Kidney (tissue), 14 donors: ENCODE data around the gene CHPF2. TPM values are rescaled to one million over a fixed set of nuclear protein-coding genes. Genes with fewer than 3 reads are reported as not detected.

Experiments
- DNase-seq, 5 donors: peaks; one replicate each; pipeline ENCODE4 v3.0.0-alpha.2; 2013 to 2020
- FAIRE-seq: peaks from 2 replicates; lab custom pipeline; 2012; peaks lifted over from hg19 to GRCh38; lab: Jason Lieb, UNC
- H3K27ac ChIP-seq, 2 donors: one replicate each; pipeline ENCODE4 v1.7.0; 2013; ENCODE audit warnings: low read depth in 2 of 2, low read length in 2 of 2, inconsistent platforms in 1 of 2
- H3K27me3 ChIP-seq: one replicate; pipeline ENCODE4 v1.7.1; 2013; ENCODE audit warnings: low read length, inconsistent platforms; ENCODE audit not compliant: control insufficient read depth, insufficient read depth
- H3K36me3 ChIP-seq, 3 donors: one replicate each; pipeline versions ENCODE4 v1.7.0 to v1.7.1; 2013; ENCODE audit warnings: low read length in 3 of 3, control low read depth in 1 of 3, inconsistent platforms in 1 of 3; ENCODE audit not compliant: insufficient read depth in 3 of 3, control insufficient read depth in 2 of 3
- H3K4me1 ChIP-seq, 3 donors: one replicate each; pipeline versions ENCODE4 v1.7.0 to v1.7.1; 2013; ENCODE audit warnings: low read length in 3 of 3, inconsistent platforms in 1 of 3, low read depth in 1 of 3; ENCODE audit not compliant: control insufficient read depth in 2 of 3, insufficient read depth in 2 of 3
- H3K4me3 ChIP-seq, 3 donors: one replicate each; pipeline versions ENCODE4 v1.7.0 to v1.8.1; 2013; ENCODE audit warnings: low read length in 3 of 3, control low read depth in 1 of 3, inconsistent platforms in 1 of 3
- H3K9ac ChIP-seq, 3 donors: one replicate each; pipeline versions ENCODE4 v1.7.0 to v1.7.1; 2013; ENCODE audit warnings: low read length in 3 of 3, control low read depth in 1 of 3, inconsistent platforms in 1 of 3
- H3K9me3 ChIP-seq, 3 donors: one replicate each; pipeline versions ENCODE4 v1.7.0 to v1.7.1; 2013; ENCODE audit warnings: low read length in 3 of 3, control low read depth in 1 of 3, inconsistent platforms in 1 of 3; ENCODE audit not compliant: control insufficient read depth in 2 of 3, insufficient read depth in 1 of 3
- intact Hi-C: fragments of 100-400 bp; cut with DNase I; formaldehyde crosslinking; loops from one replicate; pipeline ENCODE4 v1.11.1; 2022
- polyA plus RNA-seq: library from polyadenylated mRNA; stranded (reverse); fragments of 350-450 nt; fragmentation: Illumina TruSeq; extraction: RNeasy Lipid Tissue Mini Kit (QIAGEN cat#74804); gene quantifications from one replicate; pipeline ENCODE4 v1.2.3, GENCODE V29; 2014; ENCODE audit warnings: low read depth, low replicate concordance; ENCODE audit not compliant: insufficient read depth
- total RNA-seq: library from RNA; stranded (reverse); fragmentation: NEBNext Ultra II Directional; extraction: Animal tissue kit (Norgen Biotek cat#: 25700); gene quantifications from one replicate; pipeline ENCODE4 v1.2.1, GENCODE V29; 2021
- TF ChIP-seq, protein P1 (sequence below): IDR thresholded peaks from 3 replicates; pipeline ENCODE4 v1.5.1; 2012; ENCODE audit warnings: mild to moderate bottlenecking, moderate library complexity, borderline replicate concordance; ENCODE audit not compliant: insufficient read depth; ENCODE audit errors: extremely low read depth
- donor health status: control.
- donor health status: control.
- donor health status: control.
- donor health status: control.
- donor health status: control.
- donor health status: DM: yes; HTN: yes; CAD: no.
- donor health status: Normal renal cell carcinoma (clear cell type).

The CHPF2 gene
- total and polyA plus RNA-seq, 2 donors from 2014 or later = 15.6 to 45.2 TPM

DNA sequence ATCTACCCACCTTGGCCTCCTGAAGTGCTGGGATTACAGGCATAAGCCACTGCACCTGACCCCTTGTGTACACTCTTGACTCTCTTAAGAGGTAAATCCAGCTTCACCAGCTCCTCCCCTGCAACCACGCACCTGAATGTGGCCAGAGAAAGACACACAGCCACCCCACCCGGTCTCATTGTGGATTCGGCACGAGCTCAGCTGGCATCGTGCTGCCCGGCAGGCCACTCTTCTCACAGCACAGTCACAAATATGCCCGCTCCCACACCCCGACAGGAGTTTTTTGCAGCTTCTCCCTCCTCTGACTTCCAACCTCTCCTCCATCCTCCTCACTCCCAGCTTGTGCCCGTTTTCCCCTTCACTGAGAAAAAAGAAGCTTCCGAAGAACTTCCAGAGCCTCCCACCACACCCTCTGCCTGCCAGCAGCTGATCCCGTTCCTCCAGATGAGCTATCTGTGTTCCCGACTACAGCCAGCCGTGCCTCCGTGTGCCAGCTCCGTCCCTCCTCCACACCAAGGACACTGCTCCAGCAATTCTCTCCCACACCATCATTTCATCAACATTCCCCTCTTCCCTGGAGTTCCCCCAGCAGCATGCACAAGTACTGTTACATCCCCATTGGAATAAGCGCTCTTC, 24.2 kb downstream of the CHPF2 start:
- no peaks in the 10 kb centered on the region for H3K36me3 ChIP-seq
- intact Hi-C loops = no loop called here
- H3K9me3 ChIP-seq = no peaks in the 10 kb centered on the region
- FAIRE-seq = no peak
- peaks cover 0 to 12% (median 0%) of the 10 kb centered on the region in 3 donors for H3K4me1 ChIP-seq
- peak in 1 of 5 donors; percentile 35 for DNase-seq
- no peak overlapping the region for H3K4me3 ChIP-seq
- H3K27ac ChIP-seq = no peak overlapping the region
- TF ChIP-seq, protein P1, sequence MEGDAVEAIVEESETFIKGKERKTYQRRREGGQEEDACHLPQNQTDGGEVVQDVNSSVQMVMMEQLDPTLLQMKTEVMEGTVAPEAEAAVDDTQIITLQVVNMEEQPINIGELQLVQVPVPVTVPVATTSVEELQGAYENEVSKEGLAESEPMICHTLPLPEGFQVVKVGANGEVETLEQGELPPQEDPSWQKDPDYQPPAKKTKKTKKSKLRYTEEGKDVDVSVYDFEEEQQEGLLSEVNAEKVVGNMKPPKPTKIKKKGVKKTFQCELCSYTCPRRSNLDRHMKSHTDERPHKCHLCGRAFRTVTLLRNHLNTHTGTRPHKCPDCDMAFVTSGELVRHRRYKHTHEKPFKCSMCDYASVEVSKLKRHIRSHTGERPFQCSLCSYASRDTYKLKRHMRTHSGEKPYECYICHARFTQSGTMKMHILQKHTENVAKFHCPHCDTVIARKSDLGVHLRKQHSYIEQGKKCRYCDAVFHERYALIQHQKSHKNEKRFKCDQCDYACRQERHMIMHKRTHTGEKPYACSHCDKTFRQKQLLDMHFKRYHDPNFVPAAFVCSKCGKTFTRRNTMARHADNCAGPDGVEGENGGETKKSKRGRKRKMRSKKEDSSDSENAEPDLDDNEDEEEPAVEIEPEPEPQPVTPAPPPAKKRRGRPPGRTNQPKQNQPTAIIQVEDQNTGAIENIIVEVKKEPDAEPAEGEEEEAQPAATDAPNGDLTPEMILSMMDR = no peak
- no peaks in the 10 kb centered on the region for H3K27me3 ChIP-seq
- H3K9ac ChIP-seq = no peak overlapping the region

DNA sequence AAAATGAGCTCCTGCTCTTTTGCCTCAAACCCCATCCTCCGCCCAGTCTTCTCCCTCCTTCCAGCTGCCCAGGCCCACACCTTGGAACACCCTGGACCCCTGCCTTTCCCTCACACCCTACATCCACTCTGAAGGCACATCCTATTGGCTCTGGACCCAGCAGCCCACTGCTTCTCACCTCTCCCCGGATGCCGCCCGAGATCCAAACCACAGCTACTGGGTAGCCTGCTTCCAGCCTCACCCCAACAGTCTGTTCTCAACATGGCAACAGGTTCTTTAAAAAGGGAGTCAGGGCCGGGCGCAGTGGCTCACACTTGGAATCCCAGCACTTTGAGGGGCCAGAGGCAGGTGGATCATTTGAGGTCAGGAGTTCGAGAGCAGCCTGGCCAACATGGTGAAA, 25.7 kb downstream of the CHPF2 start:
- H3K27ac ChIP-seq = no peak overlapping the region
- H3K4me3 ChIP-seq = no peak overlapping the region
- TF ChIP-seq, protein P1 = no peak
- peaks cover 0 to 3% (median 0%) of the 10 kb centered on the region in 3 donors for H3K4me1 ChIP-seq
- no peak overlapping the region for H3K9ac ChIP-seq
- H3K9me3 ChIP-seq = no peaks in the 10 kb centered on the region
- DNase-seq (no peak), FAIRE-seq (no peak)
- no peaks in the 10 kb centered on the region for H3K36me3 ChIP-seq
- intact Hi-C loops = no loop called here
- no peaks in the 10 kb centered on the region for H3K27me3 ChIP-seq

DNA sequence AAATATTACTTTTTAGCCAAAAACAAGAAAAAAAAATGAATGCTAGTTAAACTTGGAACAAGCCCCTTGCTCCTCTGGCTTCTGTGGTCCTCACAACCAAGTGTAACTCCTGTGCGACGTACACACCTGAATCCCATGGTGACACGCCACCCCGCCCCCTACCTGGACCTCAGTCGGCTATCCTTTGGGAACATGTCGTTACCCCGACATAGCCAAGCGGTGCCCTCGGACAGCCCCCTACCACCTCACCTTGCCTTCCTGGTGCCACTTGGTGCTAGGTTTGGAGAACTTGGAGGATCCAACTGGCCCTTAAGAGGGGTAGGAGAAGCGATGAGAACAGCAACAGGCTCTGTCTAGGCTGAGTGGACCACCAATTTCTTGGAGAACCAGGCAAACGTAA, 28.2 kb downstream of the CHPF2 start:
- H3K27ac ChIP-seq = no peak overlapping the region
- H3K36me3 ChIP-seq = no peaks in the 10 kb centered on the region
- H3K4me1 ChIP-seq = no peaks in the 10 kb centered on the region
- intact Hi-C loops = no loop called here
- TF ChIP-seq, protein P1 = no peak
- H3K4me3 ChIP-seq = no peak overlapping the region
- DNase-seq (peak in 1 of 5 donors; percentile 76), FAIRE-seq (no peak)
- H3K27me3 ChIP-seq = no peaks in the 10 kb centered on the region
- H3K9me3 ChIP-seq = no peaks in the 10 kb centered on the region
- H3K9ac ChIP-seq = no peak overlapping the region
